Gastrocnemius medialis (tissue), 4 donors: ENCODE data around the gene EMX1. TPM values are rescaled to one million over a fixed set of nuclear protein-coding genes. Genes with fewer than 3 reads are reported as not detected.

ENCODE experiments used
- ATAC-seq, 2 donors: fragments of 150-250 bp; one replicate each; pipeline ENCODE4 v1.9.1; 2016
- DNase-seq, 2 donors: peaks; one replicate each; pipeline ENCODE4 v3.0.0-alpha.2; 2019
- H3K27ac ChIP-seq, 4 donors: fragments of 200-600 bp; sonication (generic); 1 replicate in 1 of 4; 2 replicates in 3 of 4; pipeline ENCODE4 v1.5.1; 2016 to 2018; ENCODE audit warnings: mild to moderate bottlenecking in 2 of 4, moderate library complexity in 1 of 4
- H3K27me3 ChIP-seq, 3 donors: fragments of 200-600 bp; sonication (generic) in 2 of 3; 1 replicate in 1 of 3; 2 replicates in 2 of 3; pipeline versions ENCODE4 v1.5.1 to v1.6.0; 2016 to 2019; ENCODE audit warnings: mild to moderate bottlenecking in 1 of 3, moderate library complexity in 1 of 3
- H3K36me3 ChIP-seq, 2 donors: fragments of 200-600 bp; sonication (generic) in 1 of 2; one replicate each; pipeline ENCODE4 v1.5.1; 2017 to 2018
- H3K4me1 ChIP-seq, 2 donors: fragments of 200-600 bp; sonication (generic) in 1 of 2; one replicate each; pipeline ENCODE4 v1.5.1; 2016 to 2017; ENCODE audit warnings: mild to moderate bottlenecking in 2 of 2
- H3K4me3 ChIP-seq, 4 donors: fragments of 200-600 bp; sonication (generic) in 3 of 4; 1 replicate in 1 of 4; 2 replicates in 3 of 4; pipeline ENCODE4 v1.5.1; 2016 to 2019; ENCODE audit warnings: mild to moderate bottlenecking in 2 of 4
- H3K9me3 ChIP-seq, 3 donors: fragments of 200-600 bp; sonication (generic) in 2 of 3; 1 replicate in 1 of 3; 2 replicates in 2 of 3; pipeline ENCODE4 v1.5.1; 2016 to 2019
- CTCF ChIP-seq, 5 experiments: fragments of 450-650 bp in 3 of 5; fragments of 200-600 bp in 2 of 5; sonication (generic) in 2 of 5; IDR thresholded peaks in 4 of 5; conservative IDR thresholded peaks in 1 of 5; 1 replicate in 4 of 5; 2 replicates in 1 of 5; pipeline ENCODE4 v1.5.1; 2016 to 2019; ENCODE audit warnings: antibody characterized with exemption in 5 of 5, mild to moderate bottlenecking in 3 of 5, moderate library complexity in 3 of 5
- POLR2A ChIP-seq, 2 donors: fragments of 450-650 bp; IDR thresholded peaks; one replicate each; pipeline ENCODE4 v1.6.1; 2017; ENCODE audit warnings: antibody characterized with exemption in 2 of 2, mild to moderate bottlenecking in 2 of 2, moderate library complexity in 2 of 2
- in situ Hi-C, 4 donors: fragments of 200-750 bp; cut with MboI; loops; one replicate each; pipeline versions ENCODE4 v1.15.0 to v1.8.0; 2017; ENCODE audit warnings: low sequenced_read_pairs in 4 of 4
- intact Hi-C: fragments of 100-400 bp; cut with DNase I; formaldehyde crosslinking; loops from one replicate; pipeline ENCODE4 v1.15.1; 2023; ENCODE audit warnings: low total_unique reads
- total RNA-seq, 4 donors: library from RNA; depleted of rRNA; stranded (reverse); fragments of >200 nt; gene quantifications; one replicate each; pipeline versions ENCODE4 v1.1.0 to v1.2.3, GENCODE V29; 2016

Gene EMX1
- total RNA-seq, 4 donors from 2014 or later, result not detected

GRCh38 chr2:72942881-72943418 lies 25.6 kb downstream of the EMX1 start:
- no peak overlapping the region for H3K4me3 ChIP-seq
- DNase-seq (no peak), ATAC-seq (no peak)
- H3K9me3 ChIP-seq, result no peaks in the 10 kb centered on the region
- H3K4me1 ChIP-seq, result no peaks in the 10 kb centered on the region
- no peaks in the 10 kb centered on the region for H3K27me3 ChIP-seq
- intact Hi-C loops (no loop called here), in situ Hi-C loops (no loop called here)
- peaks cover 0 to 9% of the 10 kb centered on the region in 2 donors for H3K36me3 ChIP-seq
- no peak for TF ChIP-seq POLR2A (IDR thresholded peaks at IDR 0.05)
- no peak for TF ChIP-seq CTCF (IDR thresholded peaks at IDR 0.05 in 4 of 5, conservative IDR thresholded peaks at IDR 0.05 in 1 of 5)
- H3K27ac ChIP-seq, result no peak overlapping the region

- TF ChIP-seq POLR2A (IDR thresholded peaks at IDR 0.05) (no peak), CTCF (IDR thresholded peaks at IDR 0.05 in 4 of 5, conservative IDR thresholded peaks at IDR 0.05 in 1 of 5) (no peak)
- ATAC-seq, result no peak
- no peaks in the 10 kb centered on the region for H3K27me3 ChIP-seq
- in situ Hi-C loops, result no loop called here
- H3K9me3 ChIP-seq, result no peaks in the 10 kb centered on the region
- intact Hi-C loops, result no loop called here
- no peak for DNase-seq
- no peak overlapping the region for H3K27ac ChIP-seq
- H3K4me3 ChIP-seq, result no peak overlapping the region
- peaks cover 0 to 9% of the 10 kb centered on the region in 2 donors for H3K36me3 ChIP-seq
- no peaks in the 10 kb centered on the region for H3K4me1 ChIP-seq
Observed at GRCh38 chr2:72943540-72944395, 26.4 kb downstream of the EMX1 start.

GRCh38 chr2:72944804-72945449 lies 27.6 kb downstream of the EMX1 start:
- Histone ChIP-seq H3K4me3 (no peak overlapping the region), H3K36me3 (peaks cover 0 to 9% of the 10 kb centered on the region in 2 donors), H3K4me1 (no peaks in the 10 kb centered on the region), H3K27me3 (no peaks in the 10 kb centered on the region), H3K9me3 (no peaks in the 10 kb centered on the region), H3K27ac (no peak overlapping the region)
- intact Hi-C loops, result no loop called here
- ATAC-seq, result no peak
- in situ Hi-C loops, result no loop called here
- TF ChIP-seq POLR2A (IDR thresholded peaks at IDR 0.05) (no peak), CTCF (IDR thresholded peaks at IDR 0.05 in 4 of 5, conservative IDR thresholded peaks at IDR 0.05 in 1 of 5) (no peak)
- no peak for DNase-seq

GRCh38 chr2:72945450-72946019 lies 28.2 kb downstream of the EMX1 start:
- intact Hi-C loops (no loop called here), in situ Hi-C loops (no loop called here)
- H3K27ac ChIP-seq, result no peak overlapping the region
- ATAC-seq (no peak), DNase-seq (no peak)
- no peak for TF ChIP-seq CTCF (IDR thresholded peaks at IDR 0.05 in 4 of 5, conservative IDR thresholded peaks at IDR 0.05 in 1 of 5)
- TF ChIP-seq POLR2A (IDR thresholded peaks at IDR 0.05), result no peak
- peaks cover 0 to 9% of the 10 kb centered on the region in 2 donors for H3K36me3 ChIP-seq
- no peaks in the 10 kb centered on the region for H3K27me3 ChIP-seq
- H3K9me3 ChIP-seq, result no peaks in the 10 kb centered on the region
- no peak overlapping the region for H3K4me3 ChIP-seq
- H3K4me1 ChIP-seq, result no peaks in the 10 kb centered on the region
